ENCODE measurements around the gene ANKMY1.

- TF ChIP-seq EZH2 (IDR thresholded peaks at IDR 0.05; ENCODE audit: low read depth): no peak
- no peak for TF ChIP-seq CTCF (conservative IDR thresholded peaks at IDR 0.05)
Observed at GRCh38 chr2:240586198-240586918, 28.6 kb upstream of the ANKMY1 start, which contains the start of gene CAPN10.
